ENCODE data around the gene PLVAP. TPM values are rescaled to one million over a fixed set of nuclear protein-coding genes. Genes with fewer than 3 reads are reported as not detected.

PLVAP gene
- total and polyA plus RNA-seq, 8 donors, result 5.8 to 95.1 (median 30.3) TPM

DNA sequence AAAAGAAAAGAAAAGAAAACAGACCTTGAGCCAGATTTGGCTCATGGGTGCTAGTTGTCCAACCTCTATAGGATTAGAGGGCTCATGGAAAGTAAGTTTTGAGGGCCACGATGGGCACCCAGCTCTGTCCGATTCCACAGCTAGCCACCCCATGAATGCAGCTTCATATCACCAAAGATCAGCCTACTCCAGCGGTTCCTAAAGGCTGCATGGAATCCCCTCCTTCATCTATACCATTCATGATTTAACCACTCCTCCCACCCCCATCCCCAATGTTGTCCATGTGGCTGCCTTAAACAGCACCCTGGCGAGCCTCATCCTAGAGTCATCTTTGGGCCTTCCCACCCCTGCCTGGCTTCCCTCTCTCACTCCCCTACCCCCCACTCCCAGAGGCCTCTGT is 44.8 kb upstream of the PLVAP start:
- Histone ChIP-seq H3K36me3 (peaks cover 0 to 24% (median 21%) of the 10 kb centered on the region in 4 donors), H3K27me3 (peaks cover 0 to 6% (median 0%) of the 10 kb centered on the region in 3 donors), H3K27ac (no peak overlapping the region), H3K9me3 (no peaks in the 10 kb centered on the region), H3K4me1 (peaks cover 8 to 29% (median 19%) of the 10 kb centered on the region in 4 donors), H3K4me3 (no peak overlapping the region)
- 95 to 98% (median 98%) methylated on average over 4 of the region's 4 CpGs for WGBS, 5 donors
- intact Hi-C loops (cut with DNase I; ENCODE audit: low total_unique reads), result no loop called here
- no peak for DNase-seq
- TF ChIP-seq EP300 (IDR thresholded peaks at IDR 0.05) (no peak), POLR2A (IDR thresholded peaks at IDR 0.05) (no peak), POLR2AphosphoS5 (IDR thresholded peaks at IDR 0.05) (no peak)
- TF ChIP-seq, protein P1, sequence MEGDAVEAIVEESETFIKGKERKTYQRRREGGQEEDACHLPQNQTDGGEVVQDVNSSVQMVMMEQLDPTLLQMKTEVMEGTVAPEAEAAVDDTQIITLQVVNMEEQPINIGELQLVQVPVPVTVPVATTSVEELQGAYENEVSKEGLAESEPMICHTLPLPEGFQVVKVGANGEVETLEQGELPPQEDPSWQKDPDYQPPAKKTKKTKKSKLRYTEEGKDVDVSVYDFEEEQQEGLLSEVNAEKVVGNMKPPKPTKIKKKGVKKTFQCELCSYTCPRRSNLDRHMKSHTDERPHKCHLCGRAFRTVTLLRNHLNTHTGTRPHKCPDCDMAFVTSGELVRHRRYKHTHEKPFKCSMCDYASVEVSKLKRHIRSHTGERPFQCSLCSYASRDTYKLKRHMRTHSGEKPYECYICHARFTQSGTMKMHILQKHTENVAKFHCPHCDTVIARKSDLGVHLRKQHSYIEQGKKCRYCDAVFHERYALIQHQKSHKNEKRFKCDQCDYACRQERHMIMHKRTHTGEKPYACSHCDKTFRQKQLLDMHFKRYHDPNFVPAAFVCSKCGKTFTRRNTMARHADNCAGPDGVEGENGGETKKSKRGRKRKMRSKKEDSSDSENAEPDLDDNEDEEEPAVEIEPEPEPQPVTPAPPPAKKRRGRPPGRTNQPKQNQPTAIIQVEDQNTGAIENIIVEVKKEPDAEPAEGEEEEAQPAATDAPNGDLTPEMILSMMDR (IDR thresholded peaks at IDR 0.05), result no peak

DNA sequence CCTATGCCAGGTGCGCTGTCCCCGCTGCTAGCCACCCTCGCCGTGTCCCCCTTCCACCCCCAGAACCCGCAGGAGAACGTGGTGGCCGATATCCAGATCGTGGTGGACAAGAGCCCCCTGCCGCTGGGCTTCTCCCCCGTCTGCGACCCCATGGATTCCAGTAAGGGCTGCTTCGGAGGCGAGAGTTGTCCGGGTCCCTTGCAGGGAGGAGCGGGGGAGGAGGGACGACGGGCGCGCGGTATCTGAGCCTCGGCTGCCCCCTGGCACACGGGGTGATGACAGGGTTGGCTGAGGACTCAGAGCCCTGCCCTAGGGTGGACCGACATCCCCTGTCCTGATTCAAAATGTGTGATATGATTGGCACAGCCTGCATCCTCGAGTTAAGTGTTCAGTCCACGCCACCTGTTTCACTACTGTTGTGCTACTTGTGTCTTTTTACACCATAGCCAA is 43.4 kb upstream of the PLVAP start:
- Histone ChIP-seq H3K36me3 (peaks cover 0 to 27% (median 21%) of the 10 kb centered on the region in 4 donors), H3K27me3 (peaks cover 0 to 6% (median 0%) of the 10 kb centered on the region in 3 donors), H3K4me1 (peaks cover 8 to 31% (median 22%) of the 10 kb centered on the region in 4 donors), H3K4me3 (peak overlapping the region; percentile 69 to 92 (median 82)), H3K9me3 (no peaks in the 10 kb centered on the region), H3K27ac (peak overlapping the region in 4 of 5 donors; percentile 73 to 86 (median 83))
- DNase-seq, result peak; percentile 35 to 69
- no peak for TF ChIP-seq EP300 (IDR thresholded peaks at IDR 0.05)
- TF ChIP-seq POLR2A (IDR thresholded peaks at IDR 0.05), result no peak
- TF ChIP-seq, protein P1 (IDR thresholded peaks at IDR 0.05), result peak in 1 of 7 experiments; percentile 15
- no peak for TF ChIP-seq POLR2AphosphoS5 (IDR thresholded peaks at IDR 0.05)
- WGBS, 5 donors, result 4 to 6% (median 5%) methylated on average over 15 to 25 of the region's 25 CpGs
- intact Hi-C loops (cut with DNase I; ENCODE audit: low total_unique reads), result no loop called here

- H3K9me3 ChIP-seq, result no peaks in the 10 kb centered on the region
- 0 to 4% (median 1%) methylated on average over 17 to 85 of the region's 85 CpGs for WGBS, 5 donors
- H3K27ac ChIP-seq, result peak within 1 kb of the TSS; percentile 73 to 86 (median 81)
- DNase-seq, result peak; percentile 97 to 100
- intact Hi-C loops (cut with DNase I; ENCODE audit: low total_unique reads), result no loop called here
- peaks cover 0 to 7% (median 0%) of the 10 kb centered on the region in 3 donors for H3K27me3 ChIP-seq
- H3K36me3 ChIP-seq, result peaks cover 0 to 31% (median 24%) of the 10 kb centered on the region in 4 donors
- peaks cover 8 to 35% (median 20%) of the 10 kb centered on the region in 4 donors for H3K4me1 ChIP-seq
- H3K4me3 ChIP-seq, result peak within 1 kb of the TSS; percentile 69 to 92 (median 82)
- TF ChIP-seq EP300 (IDR thresholded peaks at IDR 0.05) (no peak), POLR2AphosphoS5 (IDR thresholded peaks at IDR 0.05) (peak; percentile 52 to 92 (median 87)), POLR2A (IDR thresholded peaks at IDR 0.05) (no peak)
- TF ChIP-seq, protein P1 (IDR thresholded peaks at IDR 0.05), result no peak
These were observed 42.7 kb upstream of the PLVAP start, which contains the start of gene MVB12A for GRCh38 chr19:17419621-17420474. Gene MVB12A (plus strand): TSS chr19:17420047. CDS start chr19:17420136, 89 bp downstream.

DNA sequence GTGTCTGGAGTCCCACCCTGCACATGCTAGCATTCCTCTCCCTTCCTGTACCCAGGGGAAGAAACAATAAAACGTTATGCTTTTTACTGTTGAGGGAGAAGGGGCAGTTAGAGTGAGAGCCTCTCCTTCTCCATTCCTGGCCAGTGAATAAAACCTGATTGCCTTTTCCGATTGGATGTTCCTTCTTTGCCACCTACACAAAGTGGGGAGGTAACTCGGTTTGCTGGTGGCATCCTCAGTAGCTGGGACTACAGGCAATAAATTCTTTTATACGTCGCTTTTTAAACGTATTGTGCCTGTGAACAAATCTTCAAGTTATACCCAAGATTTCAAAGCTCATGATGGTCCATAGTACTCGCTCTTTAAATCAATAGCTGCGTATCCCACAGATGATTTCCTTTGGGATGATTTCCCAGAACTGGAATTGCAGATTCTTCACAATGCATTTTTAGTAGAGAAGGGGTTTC is 42.0 kb upstream of the PLVAP start:
- 21 to 37% (median 27%) methylated on average over 8 of the region's 8 CpGs for WGBS, 5 donors
- no peak for DNase-seq
- Histone ChIP-seq H3K4me3 (peak overlapping the region; percentile 69 to 92 (median 82)), H3K27me3 (peaks cover 0 to 14% (median 0%) of the 10 kb centered on the region in 3 donors), H3K4me1 (peaks cover 8 to 33% (median 17%) of the 10 kb centered on the region in 4 donors), H3K9me3 (no peaks in the 10 kb centered on the region), H3K36me3 (peaks cover 0 to 38% (median 27%) of the 10 kb centered on the region in 4 donors), H3K27ac (peak overlapping the region; percentile 71 to 86 (median 81))
- intact Hi-C loops (cut with DNase I; ENCODE audit: low total_unique reads), result no loop called here
- TF ChIP-seq POLR2AphosphoS5 (IDR thresholded peaks at IDR 0.05) (no peak), POLR2A (IDR thresholded peaks at IDR 0.05) (no peak), EP300 (IDR thresholded peaks at IDR 0.05) (no peak)
- TF ChIP-seq, protein P1 (IDR thresholded peaks at IDR 0.05), result no peak

Measured in stomach (tissue), 9 donors.